Activated CD8-positive, alpha-beta T cell treated with anti-CD3 and anti-CD28 coated beads for 36 hours (primary cell): ENCODE measurements around the gene RABGAP1L. TPM values are rescaled to one million over a fixed set of nuclear protein-coding genes. Genes with fewer than 3 reads are reported as not detected.

ENCODE experiments used
- ATAC-seq: fragments of 200-7000 bp; cut with Tn5 transposase; one replicate; pipeline ENCODE4 v1.10.0; 2021; ENCODE audit warnings: mild to moderate bottlenecking, moderate library complexity
- CTCF ChIA-PET: fragments of 350-600 bp; sonication (Branson Sonifier 250); formaldehyde crosslinking; loops from one replicate; lab custom pipeline; 2021; ENCODE audit warnings: antibody characterized with exemption; lab: Charles Lee
- POLR2A ChIA-PET: fragments of 350-600 bp; sonication (Branson Sonifier 250); formaldehyde crosslinking; loops from one replicate; lab custom pipeline; 2021; ENCODE audit warnings: antibody characterized with exemption; lab: Charles Lee
- DNase-seq: peaks from one replicate; pipeline ENCODE4 v3.0.0-alpha.2; 2020
- H3K27ac Mint-ChIP-seq: one replicate; pipeline ENCODE4 v1.8.0; 2021; ENCODE audit warnings: mild to moderate bottlenecking, mixed read lengths
- H3K27me3 Mint-ChIP-seq: one replicate; pipeline ENCODE4 v1.8.0; 2021; ENCODE audit warnings: mixed read lengths
- H3K36me3 Mint-ChIP-seq: one replicate; pipeline ENCODE4 v1.8.0; 2021; ENCODE audit warnings: low read depth, mixed read lengths
- H3K4me1 Mint-ChIP-seq: one replicate; pipeline ENCODE4 v1.8.0; 2021; ENCODE audit warnings: low read depth, mixed read lengths
- H3K4me3 Mint-ChIP-seq: one replicate; pipeline ENCODE4 v1.8.0; 2021; ENCODE audit warnings: mild to moderate bottlenecking, moderate library complexity, mixed read lengths
- H3K9me3 Mint-ChIP-seq: one replicate; pipeline ENCODE4 v1.8.0; 2021; ENCODE audit warnings: mixed read lengths
- intact Hi-C: fragments of 100-400 bp; cut with micrococcal nuclease; formaldehyde crosslinking; loops from one replicate; pipeline ENCODE4 v1.10.0; 2022
- total RNA-seq, 2 experiments: library from RNA; stranded (reverse); gene quantifications; one replicate each; pipeline ENCODE4 v1.2.3, GENCODE V29; 2021
- TF ChIP-seq, protein P1 (sequence below): fragments of 200-600 bp; IDR thresholded peaks from one replicate; pipeline ENCODE4 v1.8.0; 2022; ENCODE audit warnings: antibody characterized with exemption, mild to moderate bottlenecking

RABGAP1L gene
- total RNA-seq, 2 experiments from 2014 or later = 26.9 to 29.4 TPM

DNA sequence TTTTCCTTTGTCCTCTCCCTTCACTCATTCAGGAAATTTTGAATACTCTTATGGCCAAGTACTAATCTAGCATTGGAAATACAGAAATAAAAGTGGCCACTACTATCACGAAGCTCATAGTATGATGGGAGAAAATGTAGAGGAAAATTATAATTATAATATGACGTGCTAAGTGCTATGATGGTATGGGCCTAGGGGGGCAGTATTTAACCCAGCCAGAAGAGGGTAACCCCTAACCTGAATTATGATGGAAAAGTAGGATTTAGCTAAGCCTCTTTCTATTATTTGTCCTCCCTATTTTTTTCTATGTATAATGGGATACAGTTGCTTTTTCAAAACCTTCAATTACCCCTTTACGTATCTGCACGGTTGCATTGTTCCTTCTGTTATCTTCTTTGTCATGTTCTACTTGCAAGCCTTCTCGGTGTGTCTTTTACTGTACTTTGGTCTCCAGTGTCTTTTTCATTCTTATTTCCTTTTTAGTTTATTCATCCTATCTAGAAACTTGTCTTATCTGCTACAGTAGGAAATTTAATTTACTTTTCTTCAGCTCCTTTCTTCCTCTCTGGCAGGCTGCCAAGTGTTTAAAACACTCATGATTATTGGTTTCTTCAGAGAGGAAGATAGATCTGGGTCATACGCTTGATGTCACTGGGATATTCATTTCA, 199.6 kb downstream of the RABGAP1L start:
- no peaks in the 10 kb centered on the region for H3K9me3 Mint-ChIP-seq
- intact Hi-C loops = no loop called here
- POLR2A ChIA-PET = no interaction called here
- ATAC-seq = no peak
- DNase-seq = no peak
- CTCF ChIA-PET = no interaction called here
- H3K27me3 Mint-ChIP-seq = no peaks in the 10 kb centered on the region
- TF ChIP-seq, protein P1, sequence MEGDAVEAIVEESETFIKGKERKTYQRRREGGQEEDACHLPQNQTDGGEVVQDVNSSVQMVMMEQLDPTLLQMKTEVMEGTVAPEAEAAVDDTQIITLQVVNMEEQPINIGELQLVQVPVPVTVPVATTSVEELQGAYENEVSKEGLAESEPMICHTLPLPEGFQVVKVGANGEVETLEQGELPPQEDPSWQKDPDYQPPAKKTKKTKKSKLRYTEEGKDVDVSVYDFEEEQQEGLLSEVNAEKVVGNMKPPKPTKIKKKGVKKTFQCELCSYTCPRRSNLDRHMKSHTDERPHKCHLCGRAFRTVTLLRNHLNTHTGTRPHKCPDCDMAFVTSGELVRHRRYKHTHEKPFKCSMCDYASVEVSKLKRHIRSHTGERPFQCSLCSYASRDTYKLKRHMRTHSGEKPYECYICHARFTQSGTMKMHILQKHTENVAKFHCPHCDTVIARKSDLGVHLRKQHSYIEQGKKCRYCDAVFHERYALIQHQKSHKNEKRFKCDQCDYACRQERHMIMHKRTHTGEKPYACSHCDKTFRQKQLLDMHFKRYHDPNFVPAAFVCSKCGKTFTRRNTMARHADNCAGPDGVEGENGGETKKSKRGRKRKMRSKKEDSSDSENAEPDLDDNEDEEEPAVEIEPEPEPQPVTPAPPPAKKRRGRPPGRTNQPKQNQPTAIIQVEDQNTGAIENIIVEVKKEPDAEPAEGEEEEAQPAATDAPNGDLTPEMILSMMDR = no peak
- H3K4me1 Mint-ChIP-seq = peaks cover 4% of the 10 kb centered on the region
- H3K4me3 Mint-ChIP-seq = no peak overlapping the region
- H3K36me3 Mint-ChIP-seq = peaks cover 8% of the 10 kb centered on the region
- H3K27ac Mint-ChIP-seq = no peak overlapping the region

DNA sequence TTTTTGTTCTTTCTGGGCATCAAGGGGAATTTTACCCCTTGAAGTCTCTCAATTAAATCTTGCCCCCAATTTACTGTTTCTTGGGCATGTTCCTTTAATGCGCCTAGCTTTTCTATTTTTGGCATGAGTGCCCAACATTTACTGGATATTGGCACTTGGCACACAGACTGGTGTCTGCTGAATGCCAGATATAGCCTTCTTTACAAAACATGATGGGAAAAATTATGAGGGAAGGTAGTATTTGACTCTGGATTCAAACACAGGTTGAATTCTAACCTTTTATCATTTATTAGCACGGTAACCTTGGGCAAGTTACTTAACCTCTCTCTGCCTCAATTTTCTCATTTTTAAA, 200.1 kb downstream of the RABGAP1L start:
- H3K36me3 Mint-ChIP-seq = peaks cover 8% of the 10 kb centered on the region
- intact Hi-C loops = no loop called here
- H3K27ac Mint-ChIP-seq = no peak overlapping the region
- TF ChIP-seq, protein P1 = no peak
- peaks cover 4% of the 10 kb centered on the region for H3K4me1 Mint-ChIP-seq
- no peaks in the 10 kb centered on the region for H3K27me3 Mint-ChIP-seq
- POLR2A ChIA-PET = no interaction called here
- CTCF ChIA-PET = no interaction called here
- ATAC-seq = no peak
- no peak overlapping the region for H3K4me3 Mint-ChIP-seq
- no peak for DNase-seq
- H3K9me3 Mint-ChIP-seq = no peaks in the 10 kb centered on the region

DNA sequence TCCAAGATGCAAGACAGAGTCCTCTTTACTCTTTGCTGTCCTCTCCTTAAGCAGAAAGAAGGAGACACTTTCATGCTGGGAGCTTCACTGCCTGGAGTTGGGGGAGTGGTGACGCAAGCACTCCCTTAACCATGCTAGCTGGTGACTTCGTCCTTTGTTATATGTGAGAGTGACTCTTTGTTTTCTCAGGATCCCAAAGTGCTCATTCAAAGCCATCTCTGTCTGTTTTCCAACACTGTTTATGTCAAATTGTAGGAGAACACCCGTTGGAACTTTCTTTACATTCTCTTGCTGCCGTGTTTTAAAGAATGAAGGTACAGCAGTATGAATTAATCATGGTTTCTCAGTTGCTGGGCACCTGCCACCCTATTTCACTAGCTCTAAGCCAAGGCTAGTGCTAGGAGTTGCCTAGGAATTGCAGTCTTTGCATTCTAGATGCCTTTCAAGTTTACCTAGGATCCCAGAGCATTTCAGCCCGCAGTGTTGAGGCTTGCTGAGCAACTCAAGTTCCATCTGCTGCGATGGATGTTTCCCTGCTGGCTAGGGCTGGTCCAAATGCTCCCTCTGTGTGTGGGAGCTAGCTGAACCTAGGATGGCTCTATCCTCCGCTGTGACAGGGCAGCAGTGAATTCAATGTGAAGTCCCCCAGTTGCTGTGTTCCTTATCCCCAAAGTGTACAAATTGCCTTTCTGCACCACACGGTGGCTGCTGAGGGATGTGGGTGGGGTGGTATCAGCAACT, 205.8 kb downstream of the RABGAP1L start:
- POLR2A ChIA-PET = no interaction called here
- Mint-ChIP-seq H3K27ac (no peak overlapping the region), H3K27me3 (no peaks in the 10 kb centered on the region), H3K4me1 (no peaks in the 10 kb centered on the region), H3K36me3 (peaks cover 5% of the 10 kb centered on the region), H3K4me3 (no peak overlapping the region), H3K9me3 (no peaks in the 10 kb centered on the region)
- intact Hi-C loops = no loop called here
- CTCF ChIA-PET = no interaction called here
- ATAC-seq (no peak), DNase-seq (no peak)
- TF ChIP-seq, protein P1 = no peak

DNA sequence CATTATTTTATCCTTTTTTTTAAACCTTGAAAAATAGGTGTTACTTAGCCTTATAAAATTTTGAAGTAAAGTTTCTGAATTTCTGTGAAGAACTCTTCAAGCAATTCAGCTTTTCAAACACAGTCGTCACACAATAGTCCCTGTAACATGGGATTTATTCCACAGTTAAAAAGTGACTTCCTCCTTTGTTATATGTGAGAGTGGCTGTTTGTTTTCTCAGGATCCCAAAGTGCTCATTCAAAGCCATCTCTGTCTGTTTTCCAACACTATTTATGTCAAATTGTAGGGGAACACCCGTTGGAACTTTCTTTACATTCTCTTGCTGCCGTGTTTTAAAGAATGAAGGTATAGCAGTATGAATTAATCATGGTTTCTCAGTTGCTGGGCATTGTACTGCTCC, 207.6 kb downstream of the RABGAP1L start:
- H3K9me3 Mint-ChIP-seq = no peaks in the 10 kb centered on the region
- DNase-seq (no peak), ATAC-seq (no peak)
- TF ChIP-seq, protein P1 = no peak
- no peak overlapping the region for H3K27ac Mint-ChIP-seq
- no peak overlapping the region for H3K4me3 Mint-ChIP-seq
- H3K4me1 Mint-ChIP-seq = no peaks in the 10 kb centered on the region
- ChIA-PET CTCF (no interaction called here), POLR2A (no interaction called here)
- intact Hi-C loops = no loop called here
- peaks cover 1% of the 10 kb centered on the region for H3K36me3 Mint-ChIP-seq
- no peaks in the 10 kb centered on the region for H3K27me3 Mint-ChIP-seq

DNA sequence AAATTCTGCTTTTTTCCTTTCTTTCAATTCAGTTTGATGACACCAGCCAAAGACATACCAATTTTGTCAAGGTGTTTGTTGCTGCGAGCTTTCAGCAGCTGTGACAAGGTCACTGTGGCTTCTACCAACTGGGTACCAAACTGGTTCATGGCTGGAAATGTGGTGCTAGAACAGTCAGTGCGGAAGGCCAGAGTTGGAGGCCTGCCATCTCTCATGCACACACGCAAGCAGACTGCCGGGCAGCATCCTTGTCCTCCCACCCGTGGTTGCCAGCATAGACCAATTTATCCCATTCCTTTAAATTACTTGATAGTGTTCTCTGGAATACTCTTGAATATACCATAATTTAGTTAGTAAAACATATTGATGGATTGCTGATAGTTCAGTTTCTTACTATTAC, 208.6 kb downstream of the RABGAP1L start:
- H3K27me3 Mint-ChIP-seq = no peaks in the 10 kb centered on the region
- POLR2A ChIA-PET = no interaction called here
- no peaks in the 10 kb centered on the region for H3K4me1 Mint-ChIP-seq
- no peaks in the 10 kb centered on the region for H3K36me3 Mint-ChIP-seq
- DNase-seq (no peak), ATAC-seq (no peak)
- CTCF ChIA-PET = no interaction called here
- TF ChIP-seq, protein P1 = no peak
- no peak overlapping the region for H3K27ac Mint-ChIP-seq
- H3K9me3 Mint-ChIP-seq = no peaks in the 10 kb centered on the region
- intact Hi-C loops = no loop called here
- H3K4me3 Mint-ChIP-seq = no peak overlapping the region
